Activated CD8-positive, alpha-beta memory T cell treated with anti-CD3 and anti-CD28 coated beads for 24 hours (primary cell): Measurements from ENCODE around the gene ABCD1.
"Not testable (repeated sequence)": the region's sequence is repeated elsewhere in the genome, so short reads cannot be mapped to it uniquely, and the experiment has no call there.

Experiments used
- DNase-seq: peaks from one replicate; pipeline ENCODE4 v3.0.0-alpha.2; 2020

The ABCD1 gene

GRCh38 chrX:153736071-153736820, 11.6 kb downstream of the ABCD1 start:
- DNase-seq: no peak

GRCh38 chrX:153736871-153737441, 12.3 kb downstream of the ABCD1 start:
- no peak for DNase-seq

- no peak for DNase-seq
Measured at GRCh38 chrX:153738056-153738605, 13.5 kb downstream of the ABCD1 start.

- DNase-seq: peak; percentile 70
Measured at GRCh38 chrX:153739754-153740486, 15.3 kb downstream of the ABCD1 start.

- DNase-seq: no peak
Measured at GRCh38 chrX:153740631-153741222, 16.1 kb downstream of the ABCD1 start.

GRCh38 chrX:153741446-153741845, 16.8 kb downstream of the ABCD1 start:
- no peak for DNase-seq

- DNase-seq: not testable (repeated sequence)
Measured at GRCh38 chrX:153742111-153742510, 17.5 kb downstream of the ABCD1 start.

GRCh38 chrX:153742796-153743467, 18.3 kb downstream of the ABCD1 start:
- DNase-seq: not testable (repeated sequence)

GRCh38 chrX:153743468-153744209, 19.0 kb downstream of the ABCD1 start:
- DNase-seq: not testable (repeated sequence)

GRCh38 chrX:153744210-153745066, 19.8 kb downstream of the ABCD1 start:
- DNase-seq: no peak

- not testable (repeated sequence) for DNase-seq
Measured at GRCh38 chrX:153745067-153745433, 20.4 kb downstream of the ABCD1 start.

- DNase-seq: no peak
Measured at GRCh38 chrX:153746359-153746758, 21.7 kb downstream of the ABCD1 start.

- DNase-seq: not testable (repeated sequence)
Measured at GRCh38 chrX:153746991-153747390, 22.3 kb downstream of the ABCD1 start.

- DNase-seq: not testable (repeated sequence)
Measured at GRCh38 chrX:153749017-153749416, 24.4 kb downstream of the ABCD1 start.

GRCh38 chrX:153750127-153750774, 25.6 kb downstream of the ABCD1 start:
- DNase-seq: no peak

- DNase-seq: no peak
Measured at GRCh38 chrX:153755136-153755535, 30.5 kb downstream of the ABCD1 start.

- DNase-seq: no peak
Measured at GRCh38 chrX:153761863-153762262, 37.2 kb downstream of the ABCD1 start.

- no peak for DNase-seq
Measured at GRCh38 chrX:153762626-153763173, 38.0 kb downstream of the ABCD1 start.

GRCh38 chrX:153763298-153763932, 38.8 kb downstream of the ABCD1 start:
- no peak for DNase-seq
